ENCODE data around the gene RASSF8. TPM values are rescaled to one million over a fixed set of nuclear protein-coding genes. Genes with fewer than 3 reads are reported as not detected.

The RASSF8 gene
- total RNA-seq, 6 donors from 2014 or later = 23.0 to 78.5 (median 60.7) TPM

DNA sequence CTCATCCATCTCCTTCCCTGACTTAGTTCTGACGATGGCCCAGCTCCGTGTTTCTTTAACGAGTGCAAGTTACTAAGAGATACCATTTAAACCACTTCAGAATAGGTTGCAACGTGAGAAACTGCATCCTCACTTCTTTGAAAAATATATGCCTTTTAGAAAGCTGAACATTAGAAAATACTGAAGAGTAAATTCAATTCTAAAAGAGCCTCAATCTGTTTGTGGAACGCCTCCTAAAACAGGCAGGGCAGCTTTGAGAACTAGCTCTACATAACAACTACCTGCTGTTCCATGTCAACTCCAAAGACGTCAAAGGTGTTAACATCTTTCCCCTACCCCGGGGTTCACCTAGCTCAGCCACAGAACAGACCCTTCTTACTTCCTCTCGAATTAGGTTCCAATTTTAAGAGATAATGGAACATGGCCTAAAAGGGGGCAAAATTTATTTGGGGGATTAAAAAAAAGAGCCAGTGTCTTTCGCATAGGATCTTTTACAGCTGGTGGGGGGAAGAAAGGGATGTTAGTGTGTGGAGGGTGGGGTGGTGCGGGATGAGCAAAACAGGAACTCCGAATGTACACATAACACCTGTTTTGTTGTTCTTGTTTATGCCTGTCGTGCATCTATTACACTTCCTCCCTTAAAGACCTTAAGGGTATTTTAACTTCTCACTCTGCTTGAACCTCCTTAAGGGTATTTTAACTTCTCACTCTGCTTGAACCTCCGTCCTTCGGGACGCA, 163.0 kb downstream of the RASSF8 start:
- WGBS, 2 donors = 40 to 43% methylated on average over 15 of the region's 15 CpGs
- Histone ChIP-seq H3K4me3 (peak overlapping the region in 3 of 4 donors; percentile 47 to 58 (median 57)), H3K36me3 (no peaks in the 10 kb centered on the region), H3K4me1 (peaks cover 26 to 48% (median 37%) of the 10 kb centered on the region in 4 donors), H3K27me3 (peaks cover 0 to 41% (median 25%) of the 10 kb centered on the region in 4 donors), H3K27ac (peak overlapping the region in 3 of 4 donors; percentile 64 to 91 (median 86)), H3K9me3 (no peaks in the 10 kb centered on the region)
- no peak for ATAC-seq (ENCODE audit: low FRiP score in 2 of 2)
- DNase-seq = no peak
- no peak for TF ChIP-seq POLR2A (IDR thresholded peaks at IDR 0.05)
- TF ChIP-seq EP300 (IDR thresholded peaks at IDR 0.05) = no peak
- TF ChIP-seq POLR2AphosphoS5 (IDR thresholded peaks at IDR 0.05) = no peak
- TF ChIP-seq, protein P1, sequence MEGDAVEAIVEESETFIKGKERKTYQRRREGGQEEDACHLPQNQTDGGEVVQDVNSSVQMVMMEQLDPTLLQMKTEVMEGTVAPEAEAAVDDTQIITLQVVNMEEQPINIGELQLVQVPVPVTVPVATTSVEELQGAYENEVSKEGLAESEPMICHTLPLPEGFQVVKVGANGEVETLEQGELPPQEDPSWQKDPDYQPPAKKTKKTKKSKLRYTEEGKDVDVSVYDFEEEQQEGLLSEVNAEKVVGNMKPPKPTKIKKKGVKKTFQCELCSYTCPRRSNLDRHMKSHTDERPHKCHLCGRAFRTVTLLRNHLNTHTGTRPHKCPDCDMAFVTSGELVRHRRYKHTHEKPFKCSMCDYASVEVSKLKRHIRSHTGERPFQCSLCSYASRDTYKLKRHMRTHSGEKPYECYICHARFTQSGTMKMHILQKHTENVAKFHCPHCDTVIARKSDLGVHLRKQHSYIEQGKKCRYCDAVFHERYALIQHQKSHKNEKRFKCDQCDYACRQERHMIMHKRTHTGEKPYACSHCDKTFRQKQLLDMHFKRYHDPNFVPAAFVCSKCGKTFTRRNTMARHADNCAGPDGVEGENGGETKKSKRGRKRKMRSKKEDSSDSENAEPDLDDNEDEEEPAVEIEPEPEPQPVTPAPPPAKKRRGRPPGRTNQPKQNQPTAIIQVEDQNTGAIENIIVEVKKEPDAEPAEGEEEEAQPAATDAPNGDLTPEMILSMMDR (IDR thresholded peaks at IDR 0.05) = no peak

DNA sequence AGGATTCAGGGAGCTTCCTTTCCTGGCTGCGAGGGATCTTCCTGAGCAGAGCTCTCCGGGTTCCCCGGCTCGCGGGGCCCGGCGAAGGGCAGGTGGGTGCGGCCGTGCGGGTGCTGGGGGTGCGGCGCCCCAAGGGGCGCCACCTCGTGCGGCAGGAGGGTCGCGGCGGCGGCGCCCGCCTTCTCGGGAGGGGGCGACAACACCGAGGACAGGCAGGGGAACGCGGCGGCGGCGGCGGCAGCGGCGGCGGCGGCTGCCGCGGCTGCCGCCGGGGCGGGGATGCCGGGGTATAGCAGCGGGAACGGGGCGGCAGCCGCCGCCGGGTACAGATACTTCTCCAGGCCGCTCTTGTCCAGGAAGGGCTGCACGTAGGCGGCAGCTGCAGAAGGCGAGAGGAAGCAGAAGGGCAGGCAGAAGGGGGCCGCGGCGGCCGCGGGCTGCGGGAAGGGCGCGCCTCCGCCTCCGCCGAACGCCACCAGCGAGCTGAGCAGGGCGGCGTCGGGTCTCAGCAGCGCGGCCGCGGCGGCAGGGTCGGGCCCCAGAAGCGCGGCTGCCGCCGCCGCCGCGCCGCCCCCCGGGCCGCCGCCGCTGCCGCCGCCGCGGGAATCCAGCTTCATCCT, 163.7 kb downstream of the RASSF8 start:
- H3K27me3 ChIP-seq = peaks cover 0 to 48% (median 25%) of the 10 kb centered on the region in 4 donors

DNA sequence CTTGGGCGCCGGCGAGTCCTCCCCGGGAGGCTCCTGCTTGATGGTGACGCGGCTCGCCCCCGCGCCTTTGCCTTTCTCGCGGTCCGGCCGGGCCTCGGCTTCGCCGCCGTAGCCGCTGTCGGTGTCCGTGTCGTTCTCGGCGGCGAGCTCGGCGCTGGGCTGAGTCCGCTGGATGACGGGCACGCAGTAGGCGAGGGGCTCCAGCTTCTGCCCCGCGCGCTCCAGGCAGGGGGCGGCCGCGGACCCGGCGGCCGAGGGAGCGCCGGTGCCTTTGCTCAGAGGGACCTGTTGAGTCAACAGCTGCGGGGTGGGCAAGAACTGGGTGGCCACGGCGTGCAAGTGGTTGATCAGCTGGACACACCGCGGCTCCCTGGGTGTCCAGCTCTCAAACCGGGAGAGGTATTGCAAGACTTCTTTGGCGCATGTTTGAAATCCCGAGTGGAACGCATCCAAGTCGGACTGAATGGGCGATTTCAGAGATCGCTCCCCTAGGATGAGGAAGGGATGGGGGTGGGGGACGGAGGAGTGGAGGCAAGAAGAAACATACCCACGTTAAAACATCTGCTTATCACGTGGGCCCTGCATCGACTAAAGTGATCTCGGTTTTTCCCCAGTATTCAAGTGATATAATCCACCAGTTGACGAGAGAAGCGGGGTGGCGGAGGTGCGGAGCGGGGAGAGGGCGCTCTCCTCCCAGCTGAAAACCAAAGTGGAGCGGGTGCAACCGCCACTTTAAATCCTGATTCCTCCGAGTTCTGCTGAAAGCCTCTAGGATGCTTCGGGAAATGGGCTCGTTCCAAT, 164.4 kb downstream of the RASSF8 start:
- Histone ChIP-seq H3K4me1 (peaks cover 33 to 57% (median 43%) of the 10 kb centered on the region in 4 donors), H3K4me3 (peak overlapping the region; percentile 17 to 58 (median 52)), H3K36me3 (no peaks in the 10 kb centered on the region), H3K27ac (peak overlapping the region; percentile 64 to 91 (median 78)), H3K27me3 (peaks cover 0 to 48% (median 25%) of the 10 kb centered on the region in 4 donors), H3K9me3 (no peaks in the 10 kb centered on the region)
- WGBS, 2 donors = 3% methylated on average over 13 to 62 of the region's 69 CpGs
- ATAC-seq (ENCODE audit: low FRiP score in 2 of 2) (peak; percentile 5 to 34), DNase-seq (peak; percentile 34 to 91)
- TF ChIP-seq EP300 (IDR thresholded peaks at IDR 0.05) (no peak), POLR2A (IDR thresholded peaks at IDR 0.05) (peak in 1 of 4 donors; percentile 40)
- TF ChIP-seq, protein P1 (IDR thresholded peaks at IDR 0.05) = peak in 1 of 6 experiments; percentile 3

More for the DNA sequence above, 163.7 kb downstream of the RASSF8 start:
- 1% methylated on average over 53 of the region's 88 CpGs; no CpG with 5 or more reads in 1 of the 2 donors for WGBS, 2 donors
- ATAC-seq (ENCODE audit: low FRiP score in 2 of 2) (peak in 1 of 2 donors; percentile 3), DNase-seq (peak in 1 of 2 donors; percentile 92)
- Histone ChIP-seq H3K4me1 (peaks cover 33 to 55% (median 43%) of the 10 kb centered on the region in 4 donors), H3K9me3 (no peaks in the 10 kb centered on the region), H3K4me3 (peak overlapping the region in 3 of 4 donors; percentile 47 to 58 (median 57)), H3K27ac (peak overlapping the region; percentile 64 to 91 (median 78)), H3K36me3 (no peaks in the 10 kb centered on the region)
- TF ChIP-seq EP300 (IDR thresholded peaks at IDR 0.05) = no peak
- TF ChIP-seq POLR2A (IDR thresholded peaks at IDR 0.05) = no peak
- TF ChIP-seq, protein P1 (IDR thresholded peaks at IDR 0.05) = no peak
- TF ChIP-seq POLR2AphosphoS5 (IDR thresholded peaks at IDR 0.05) = no peak

DNA sequence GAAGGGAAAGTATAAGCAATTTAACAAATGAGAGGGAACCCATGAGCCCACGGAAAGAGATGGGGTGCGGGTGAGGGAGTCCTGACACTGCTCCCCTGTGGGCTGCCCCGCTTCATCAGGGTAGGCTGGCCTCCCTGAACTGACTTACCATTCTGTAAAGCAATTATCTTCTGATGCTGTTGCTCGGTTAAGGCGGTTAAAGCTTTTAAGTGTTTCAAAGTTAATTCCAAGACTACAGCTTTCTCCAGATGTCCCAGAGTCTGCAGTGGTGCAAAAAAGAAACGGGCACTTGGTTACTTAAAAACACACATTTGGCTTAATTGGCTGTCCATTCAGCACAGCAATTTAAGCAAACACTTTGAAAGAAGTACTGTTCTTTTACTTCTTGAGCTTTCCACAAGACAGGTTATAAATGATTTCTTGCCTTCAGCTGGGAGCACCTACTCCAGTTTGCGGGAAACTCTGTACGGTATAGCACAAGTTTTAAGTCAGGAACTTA, 165.0 kb downstream of the RASSF8 start:
- WGBS, 2 donors = 9 to 18% methylated on average over 8 of the region's 8 CpGs
- ATAC-seq (ENCODE audit: low FRiP score in 2 of 2) (no peak), DNase-seq (no peak)
- Histone ChIP-seq H3K27ac (peak overlapping the region; percentile 64 to 91 (median 78)), H3K36me3 (no peaks in the 10 kb centered on the region), H3K4me3 (peak overlapping the region in 3 of 4 donors; percentile 47 to 58 (median 57)), H3K27me3 (peaks cover 0 to 48% (median 27%) of the 10 kb centered on the region in 4 donors), H3K4me1 (peaks cover 33 to 57% (median 43%) of the 10 kb centered on the region in 4 donors), H3K9me3 (no peaks in the 10 kb centered on the region)
- TF ChIP-seq, protein P1 (IDR thresholded peaks at IDR 0.05) = no peak
- TF ChIP-seq POLR2A (IDR thresholded peaks at IDR 0.05) (no peak), POLR2AphosphoS5 (IDR thresholded peaks at IDR 0.05) (no peak), EP300 (IDR thresholded peaks at IDR 0.05) (no peak)
